NCI-H1436 treated with DMSO at 0.1 percent for 48 hours (cell line): ENCODE data around the gene IMP3.

Experiments used
- DNase-seq: peaks from one replicate; lab custom pipeline; 2025; lab: John Stamatoyannopoulos, UW

Gene IMP3

DNA sequence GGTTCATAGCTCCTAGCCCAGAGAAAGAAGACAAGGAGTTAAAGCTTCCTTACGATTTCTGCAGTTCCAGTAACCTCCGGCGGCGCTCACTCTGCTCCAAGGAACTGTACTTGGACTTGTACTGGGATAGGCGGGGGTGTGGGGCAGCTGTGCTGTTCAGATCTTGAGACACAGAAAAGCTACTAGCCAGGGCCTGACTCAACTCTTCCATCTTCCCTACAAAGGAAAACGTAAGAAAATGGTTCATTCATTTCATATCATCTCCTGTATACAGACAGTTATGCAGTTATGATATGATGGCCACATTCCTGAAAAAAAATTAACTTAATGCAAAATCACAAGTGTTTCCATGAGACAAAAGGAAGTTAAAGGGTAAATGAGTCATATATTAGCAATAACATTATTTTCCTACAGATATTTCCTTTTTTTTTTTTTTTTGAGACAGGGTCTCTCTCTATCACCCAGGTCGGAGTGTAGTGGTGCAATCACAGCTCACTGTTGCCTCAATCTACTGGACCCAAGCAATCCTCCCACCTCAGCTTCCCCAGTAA lies 19.1 kb downstream of the IMP3 start:
- DNase-seq, result no peak

GRCh38 chr15:75620058-75620820 lies 19.8 kb downstream of the IMP3 start:
- DNase-seq, result no peak

- DNase-seq, result no peak
These were observed 23.3 kb downstream of the IMP3 start for GRCh38 chr15:75616766-75617165.

- no peak for DNase-seq
These were observed 33.0 kb downstream of the IMP3 start for GRCh38 chr15:75606711-75607699.

DNA sequence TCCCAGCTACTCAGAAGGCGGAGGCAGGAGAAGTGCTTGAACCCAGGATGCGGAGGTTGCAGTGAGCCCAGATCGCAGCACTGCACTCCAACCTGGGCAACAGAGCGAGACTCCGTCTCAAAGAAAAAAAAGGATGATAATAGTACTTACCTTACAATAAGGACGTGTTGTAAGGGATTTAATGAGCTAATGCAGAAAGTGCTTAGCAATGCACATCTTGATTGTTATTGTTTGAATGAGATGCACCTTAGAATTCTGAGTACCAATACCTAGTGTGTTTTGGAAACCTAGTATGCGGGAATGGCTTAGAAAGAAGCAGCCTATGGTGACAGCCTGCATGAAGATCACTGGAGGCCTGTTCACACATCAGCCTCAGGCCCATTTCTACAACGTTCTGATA lies 34.0 kb downstream of the IMP3 start:
- DNase-seq, result no peak

DNA sequence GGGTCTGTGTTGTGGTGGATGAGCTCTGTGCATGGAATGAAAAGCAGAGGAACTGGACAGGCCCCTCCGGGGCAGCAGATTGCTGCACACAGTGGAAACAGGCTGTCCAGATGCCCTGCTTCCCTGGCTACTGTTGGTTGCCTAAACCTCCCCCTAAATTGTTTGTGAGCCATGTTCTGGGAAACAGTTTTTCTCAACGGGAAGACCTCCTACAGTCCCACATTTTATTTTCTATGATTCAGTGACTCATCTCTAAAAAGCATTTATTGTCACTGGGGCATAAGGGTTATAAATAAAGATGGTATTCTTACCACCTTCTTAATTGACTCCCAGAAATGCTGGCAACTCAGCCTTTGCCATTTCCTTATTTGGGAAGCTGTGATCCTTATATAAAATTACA lies 40.6 kb downstream of the IMP3 start:
- no peak for DNase-seq

DNA sequence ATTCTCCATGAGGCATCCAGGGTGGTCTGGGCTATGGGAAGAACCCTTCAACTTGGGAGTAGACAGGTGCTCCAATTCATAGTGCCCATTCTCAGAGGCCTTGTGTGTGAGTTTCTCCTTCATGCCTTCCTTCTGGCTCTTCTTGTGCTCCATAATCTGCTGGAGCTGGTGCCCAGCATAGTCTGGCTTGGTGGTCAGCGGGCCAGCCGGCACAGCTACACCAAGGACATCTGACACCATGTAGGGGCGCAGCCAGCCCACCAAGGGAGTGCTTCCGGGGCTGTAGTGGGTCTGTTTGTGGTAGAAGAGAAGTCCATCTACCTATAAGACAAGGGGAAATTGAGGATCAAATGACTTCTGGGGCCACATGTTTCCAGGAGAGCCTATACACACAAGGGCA lies 41.7 kb downstream of the IMP3 start:
- DNase-seq, result no peak

- no peak for DNase-seq
These were observed 42.2 kb downstream of the IMP3 start for GRCh38 chr15:75597667-75598341.

DNA sequence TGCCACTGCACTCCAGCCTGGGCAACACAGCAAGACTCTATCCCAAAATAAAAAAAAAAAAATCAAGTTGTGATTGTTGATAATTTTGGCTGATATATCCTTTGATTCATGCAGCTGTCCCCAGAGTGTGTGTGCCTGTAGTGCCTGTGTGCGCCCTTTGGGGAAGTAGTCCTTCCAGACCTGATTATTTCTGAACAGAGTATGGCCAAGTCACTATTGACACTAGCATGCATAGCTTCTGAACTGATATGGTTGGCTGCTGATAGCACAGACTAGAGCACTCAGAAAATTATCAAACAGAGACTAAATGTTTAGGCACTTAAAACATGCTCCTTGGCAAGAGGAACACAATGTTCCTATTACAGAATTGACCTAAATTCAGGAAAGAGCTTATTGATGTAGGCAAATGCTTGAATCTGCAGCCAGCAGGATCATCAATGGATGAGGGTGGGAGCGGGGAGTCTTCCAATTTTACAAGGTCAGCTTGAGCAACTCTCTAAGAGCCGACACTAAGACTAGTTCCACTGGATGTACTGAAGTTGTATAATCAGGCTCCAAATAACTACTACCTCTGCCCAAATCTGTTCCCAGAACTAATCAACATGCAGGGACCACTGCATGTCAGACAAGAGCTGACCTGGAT lies 43.2 kb downstream of the IMP3 start:
- no peak for DNase-seq

- no peak for DNase-seq
These were observed 45.7 kb downstream of the IMP3 start for GRCh38 chr15:75594276-75594675.

DNA sequence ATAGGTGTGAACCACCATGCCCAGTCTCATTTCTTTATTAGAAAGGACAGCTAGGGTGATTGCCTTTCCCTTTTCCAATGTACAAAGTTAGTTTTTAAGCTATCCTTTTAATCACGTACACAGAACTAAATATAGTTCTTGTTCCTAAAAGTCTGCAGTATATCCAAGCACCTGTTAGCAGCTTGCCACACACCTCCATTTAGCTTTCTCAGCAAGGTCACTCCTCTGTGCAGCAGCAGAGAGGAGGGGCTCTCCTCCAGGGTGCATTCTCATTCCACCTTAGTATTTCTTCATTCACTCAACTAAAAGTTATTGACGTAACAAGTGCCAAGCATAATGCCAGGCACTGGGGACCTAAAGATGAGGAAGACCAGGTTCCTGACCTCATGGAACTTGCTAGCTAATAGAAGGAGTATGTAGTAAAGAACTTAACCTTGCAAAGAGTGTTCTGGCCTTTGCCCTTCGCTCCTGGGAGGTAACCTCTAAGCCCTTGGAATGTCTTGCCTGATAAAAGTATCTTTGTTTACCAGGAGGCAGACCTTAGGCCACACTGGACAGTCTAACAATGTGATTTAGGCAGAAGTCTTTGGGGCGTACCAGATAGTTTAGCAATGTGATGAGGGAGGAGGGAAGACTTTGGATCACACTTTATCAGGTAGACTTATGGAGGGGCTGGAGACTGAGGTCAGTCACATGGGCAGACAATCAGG lies 48.2 kb downstream of the IMP3 start:
- DNase-seq, result no peak

GRCh38 chr15:75590239-75590638 lies 49.8 kb downstream of the IMP3 start:
- DNase-seq, result no peak
